HG02571 (cell line): ENCODE data around the gene EPB41L1.

ENCODE experiments used
- ATAC-seq: cut with Tn5 transposase; IDR thresholded peaks from one replicate; pipeline ENCODE4 v1.9.1; 2021; ENCODE audit warnings: mild to moderate bottlenecking, moderate library complexity; ENCODE audit not compliant: unreplicated experiment

The EPB41L1 gene

DNA sequence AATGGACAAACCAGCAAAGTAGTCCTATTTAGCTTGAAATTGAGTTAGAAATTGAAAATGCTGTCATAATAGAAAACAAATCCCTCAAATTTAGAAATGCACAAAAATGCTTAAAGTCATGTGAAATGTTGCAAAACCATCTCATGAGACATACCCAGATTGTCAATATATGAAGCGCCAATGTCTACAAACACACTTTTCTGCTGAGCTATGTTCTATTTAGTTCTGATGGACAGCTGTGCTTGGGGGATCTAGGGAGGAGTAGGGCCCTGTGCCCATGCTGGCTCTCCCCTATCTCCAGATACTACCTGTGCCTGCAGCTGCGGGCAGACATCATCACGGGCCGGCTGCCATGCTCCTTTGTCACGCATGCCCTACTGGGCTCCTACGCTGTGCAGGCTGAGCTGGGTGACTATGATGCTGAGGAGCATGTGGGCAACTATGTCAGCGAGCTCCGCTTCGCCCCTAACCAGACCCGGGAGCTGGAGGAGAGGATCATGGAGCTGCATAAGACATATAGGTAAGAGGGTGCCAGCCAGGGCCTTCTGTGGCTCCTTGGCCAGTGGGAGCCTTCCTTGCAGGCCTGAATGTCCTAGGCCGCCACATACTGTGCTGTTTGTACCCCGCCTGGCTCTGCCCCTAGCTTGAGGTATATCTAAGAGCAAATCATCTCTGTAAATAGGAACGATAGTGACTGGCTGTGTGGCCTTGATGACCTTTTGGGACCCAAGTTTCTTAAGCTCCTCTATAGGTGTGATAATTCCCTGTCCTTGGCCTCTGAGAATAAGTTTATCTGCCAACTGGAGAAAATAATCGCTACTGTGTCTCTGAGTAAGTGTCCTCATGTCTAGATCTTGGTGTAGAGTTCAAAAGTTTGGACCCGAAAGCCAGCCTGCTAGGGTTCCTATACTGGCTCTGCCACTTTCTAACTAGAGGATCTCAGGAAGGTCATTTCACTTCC, 30.6 kb downstream of the EPB41L1 start:
- no peak for ATAC-seq

DNA sequence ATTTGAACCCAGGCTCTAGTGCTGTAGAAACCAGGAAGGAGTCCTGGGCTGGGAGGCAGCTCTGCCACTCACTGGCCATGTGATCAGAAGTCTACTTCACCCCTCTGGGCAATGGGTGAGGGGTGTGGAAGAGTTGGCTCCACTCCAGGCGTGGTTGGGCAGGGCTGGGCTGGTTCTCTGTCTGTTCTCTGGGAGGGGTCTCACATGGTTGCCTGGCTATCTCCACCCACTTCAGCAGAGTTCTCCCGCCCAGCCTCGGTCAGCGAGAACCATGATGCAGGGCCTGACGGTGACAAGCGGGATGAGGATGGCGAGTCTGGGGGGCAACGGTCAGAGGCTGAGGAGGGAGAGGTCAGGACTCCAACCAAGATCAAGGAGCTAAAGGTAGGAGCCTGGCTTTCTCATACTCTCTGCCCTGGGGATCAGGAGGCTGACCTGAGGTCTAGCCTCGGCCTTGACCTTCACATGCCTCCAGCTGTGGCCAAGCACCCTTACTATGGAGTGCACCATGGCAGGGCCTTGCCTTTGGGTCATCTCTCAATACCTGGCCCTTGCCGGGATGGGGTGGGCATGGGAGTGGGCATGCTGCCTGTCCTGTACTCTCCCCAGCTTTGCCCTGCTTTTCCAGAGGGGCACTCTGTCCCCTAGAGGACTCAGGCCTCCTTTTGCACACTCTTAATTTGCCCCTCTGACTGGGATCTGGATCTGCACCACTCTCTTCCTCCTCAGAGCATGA, 39.6 kb downstream of the EPB41L1 start:
- no peak for ATAC-seq

DNA sequence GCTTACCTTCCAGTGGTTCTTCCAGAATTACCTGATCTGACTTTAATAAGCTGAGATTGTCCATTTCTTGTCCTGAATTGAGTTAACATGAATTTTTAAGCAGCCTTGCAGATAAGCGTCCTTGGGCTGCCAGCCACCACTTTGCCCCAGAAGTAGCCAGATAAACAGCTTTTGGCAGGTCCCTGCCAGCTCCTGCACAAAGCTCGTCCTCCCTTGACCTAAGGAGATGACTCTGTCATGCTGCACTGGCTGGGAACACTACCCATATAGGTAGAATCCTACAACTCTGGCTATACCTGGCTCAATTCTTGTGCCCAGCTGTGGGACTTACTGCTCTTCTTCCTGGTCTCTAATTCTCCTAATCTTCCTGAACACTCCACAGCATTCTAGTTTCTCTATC, 42.1 kb downstream of the EPB41L1 start:
- no peak for ATAC-seq

DNA sequence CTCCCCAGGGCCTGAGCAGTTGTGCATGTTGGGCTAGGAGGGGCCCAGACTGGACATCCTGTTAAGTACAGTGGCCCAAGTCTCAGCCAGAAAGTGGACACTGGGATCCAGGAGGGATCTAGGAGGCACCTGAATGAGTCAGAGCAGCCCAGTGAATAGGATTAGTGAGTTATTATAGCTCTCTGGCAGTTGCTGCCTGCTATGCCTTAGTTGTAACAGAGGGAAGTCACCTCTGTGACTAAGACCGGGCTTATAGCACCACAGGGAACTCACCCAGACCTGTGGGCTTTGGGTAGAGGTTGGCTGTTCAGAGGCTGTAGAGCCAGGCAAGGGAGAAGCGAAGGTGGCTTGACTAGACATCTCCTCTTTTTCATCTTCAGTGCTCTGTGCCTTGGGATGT, 42.7 kb downstream of the EPB41L1 start:
- ATAC-seq: no peak

DNA sequence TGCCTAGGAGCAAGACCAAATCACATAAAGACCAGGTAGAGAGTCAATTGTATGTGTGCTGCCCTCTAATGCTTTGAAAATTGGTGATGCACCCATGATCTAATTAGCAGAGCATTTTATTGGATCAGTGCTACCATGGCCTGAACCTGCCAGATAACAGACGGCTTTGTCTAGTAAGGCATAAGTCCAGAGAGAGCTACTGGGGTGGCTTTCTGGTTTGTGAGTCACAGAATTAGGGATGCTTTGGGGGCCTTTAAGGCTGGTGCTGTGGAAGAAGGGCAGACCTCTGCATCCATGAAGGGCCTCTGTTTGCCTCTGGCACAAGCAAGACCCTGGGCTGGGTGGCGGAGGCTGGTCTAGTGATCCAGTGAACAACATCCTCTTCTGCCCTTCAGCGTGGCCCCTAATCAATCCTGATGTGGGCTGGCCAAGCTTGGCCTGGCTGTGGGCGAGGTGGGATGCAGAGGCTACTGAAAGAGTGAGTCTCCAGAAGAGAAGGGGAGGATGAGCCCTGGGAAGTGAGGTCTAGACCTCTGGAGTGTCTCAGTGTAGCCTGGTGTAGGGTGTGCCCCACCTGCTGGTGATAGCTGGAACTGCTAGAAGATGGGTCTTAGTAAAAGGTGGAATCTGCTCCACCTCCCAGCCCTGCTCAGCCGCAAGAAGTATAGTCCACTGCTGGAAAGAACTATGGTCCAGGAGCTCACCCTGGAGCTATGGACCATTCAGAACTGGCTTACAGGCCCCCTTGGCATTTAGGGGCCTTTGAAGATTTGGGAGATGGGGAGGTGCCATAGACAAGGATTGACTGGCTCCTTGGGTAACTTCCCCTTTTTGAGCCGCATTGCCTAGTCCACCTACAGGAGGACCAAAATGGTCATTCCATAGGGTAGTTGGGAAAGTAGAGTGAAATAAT, 45.1 kb downstream of the EPB41L1 start:
- ATAC-seq: no peak

DNA sequence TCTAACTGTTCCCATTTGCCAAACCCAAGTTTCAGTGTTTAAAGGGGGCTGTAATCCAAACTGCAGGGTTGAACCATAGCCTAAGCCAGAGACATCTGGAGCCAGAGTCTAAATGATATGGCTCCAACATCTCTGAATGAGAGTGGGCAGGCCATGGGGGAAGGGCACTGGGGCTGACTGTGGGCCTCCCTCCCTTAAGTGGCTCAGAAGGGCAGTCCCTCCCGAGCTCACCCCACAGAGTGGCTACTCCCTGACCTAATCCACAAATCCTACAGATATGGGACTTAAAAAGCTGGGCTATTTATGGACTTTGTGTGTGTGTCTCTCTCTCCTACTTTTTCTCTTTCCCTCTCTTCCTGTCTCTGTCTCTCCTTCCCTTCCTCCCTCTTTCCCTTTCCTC, 45.9 kb downstream of the EPB41L1 start:
- no peak for ATAC-seq

DNA sequence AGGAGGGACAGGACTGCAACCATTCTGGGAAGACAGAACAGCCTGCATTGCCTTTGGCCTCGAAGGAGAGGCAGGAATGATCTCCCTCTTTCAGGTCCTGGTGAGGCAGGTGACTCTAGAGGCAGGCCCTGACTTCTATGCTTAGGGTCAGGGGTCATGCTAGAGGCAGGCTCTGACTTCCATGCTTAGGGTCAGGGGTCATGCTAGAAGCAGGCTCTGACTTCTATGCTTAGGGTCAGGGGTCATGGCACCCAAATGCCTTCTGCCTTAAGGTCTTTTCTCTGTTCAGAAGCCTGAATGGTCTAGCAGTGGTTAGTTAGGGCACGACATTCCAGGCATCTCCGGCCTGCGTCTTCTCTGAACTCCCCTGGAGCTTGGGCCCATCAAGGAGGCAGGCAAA, 46.7 kb downstream of the EPB41L1 start:
- ATAC-seq: no peak

DNA sequence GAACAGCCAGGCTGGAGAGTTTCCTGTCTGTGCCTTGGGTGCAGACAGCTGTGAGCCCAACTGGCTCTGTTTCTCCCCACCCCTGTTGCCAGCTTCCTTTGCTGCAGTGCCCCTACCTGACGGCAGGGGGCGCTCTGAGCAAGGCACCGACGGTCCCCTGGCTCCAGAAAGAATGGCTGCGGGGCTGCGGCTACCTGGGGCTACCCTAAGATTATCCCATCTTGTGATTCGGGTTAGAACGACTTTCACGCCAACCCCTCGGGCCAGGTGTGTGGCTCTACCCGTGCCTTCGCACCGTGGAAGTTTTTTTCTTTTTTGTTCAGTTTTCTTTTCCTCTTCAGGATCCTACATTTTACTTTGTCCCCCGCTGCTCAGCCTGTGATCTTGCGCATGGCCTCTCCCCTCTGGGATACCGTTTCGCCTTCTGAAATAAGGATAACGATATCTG, 48.4 kb downstream of the EPB41L1 start:
- no peak for ATAC-seq

DNA sequence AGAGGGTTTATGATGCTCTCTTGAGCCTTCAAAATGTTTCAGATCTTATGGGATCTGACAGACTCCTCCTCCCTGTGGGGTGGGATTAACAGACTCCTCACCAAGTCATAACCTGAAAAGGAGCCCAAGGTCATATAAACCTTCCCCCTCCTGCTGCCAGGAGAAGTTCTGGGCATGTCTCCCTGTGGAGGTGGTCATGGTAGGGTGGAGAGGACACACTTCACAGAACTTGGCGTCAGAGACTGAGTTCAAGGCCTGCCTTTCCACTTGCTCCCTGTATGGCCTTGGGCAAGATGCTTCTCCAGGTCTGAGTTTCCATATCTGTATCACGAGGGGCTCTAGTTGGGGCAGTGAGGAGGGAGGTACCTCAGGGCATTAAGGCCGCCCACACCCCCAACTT, 49.3 kb downstream of the EPB41L1 start:
- no peak for ATAC-seq

DNA sequence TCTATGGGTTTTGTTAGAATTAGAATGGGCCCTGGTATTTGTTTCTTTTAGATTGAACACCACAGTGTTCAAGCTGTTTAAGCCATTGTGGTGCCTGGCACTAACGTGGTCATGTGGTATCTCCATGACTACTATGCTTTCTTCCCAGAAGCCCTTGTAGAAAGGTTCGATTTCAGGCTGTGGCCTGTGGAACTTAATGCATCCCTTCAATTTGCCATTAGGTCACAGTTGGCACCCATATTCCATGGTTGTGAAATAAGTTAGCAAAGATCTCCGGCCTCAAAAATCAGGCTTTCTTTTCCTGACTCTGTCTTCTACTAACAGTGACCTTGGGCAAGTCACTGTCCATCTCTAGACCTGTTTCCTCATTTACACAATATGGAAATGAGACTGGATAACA, 50.5 kb downstream of the EPB41L1 start:
- ATAC-seq: no peak

DNA sequence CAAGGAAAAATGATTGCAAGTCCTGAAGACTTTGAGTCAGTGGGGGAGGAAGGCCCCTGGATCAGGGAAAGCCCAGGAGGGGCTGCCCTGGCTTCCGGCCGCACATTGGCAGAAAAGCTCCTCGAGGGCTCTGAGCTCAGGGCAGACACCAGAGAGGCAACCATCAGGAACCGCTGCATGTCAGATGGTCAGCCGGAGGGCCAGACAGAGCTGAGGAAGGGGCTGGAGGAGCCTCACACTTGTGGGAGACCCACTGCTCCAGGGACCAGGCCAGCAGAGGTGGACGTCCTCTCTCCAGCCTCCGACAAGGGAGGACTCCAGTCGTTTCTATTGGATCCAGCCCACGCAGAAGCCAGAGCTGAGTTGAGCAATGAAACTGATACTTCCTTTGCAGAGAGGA, 51.5 kb downstream of the EPB41L1 start:
- no peak for ATAC-seq

DNA sequence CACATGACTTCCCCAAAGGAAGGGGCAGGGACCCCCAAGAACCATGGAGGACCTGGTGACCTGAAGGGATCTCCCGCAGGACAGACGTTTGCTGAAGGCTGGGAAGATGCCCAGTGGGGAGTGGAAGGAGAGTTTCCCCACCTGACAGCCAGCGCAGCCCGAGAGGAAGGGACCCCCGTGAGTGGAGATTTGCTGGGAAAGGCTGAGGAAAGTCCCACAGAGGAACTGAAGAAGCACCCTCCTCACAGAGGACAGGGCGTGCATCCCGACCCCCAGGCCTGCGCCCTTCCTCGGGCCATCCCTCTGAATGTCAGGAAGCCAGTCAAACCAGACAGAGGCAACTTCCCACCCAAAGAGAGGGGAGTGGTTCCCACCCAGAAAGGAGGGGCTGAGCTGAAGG, 52.1 kb downstream of the EPB41L1 start:
- no peak for ATAC-seq

DNA sequence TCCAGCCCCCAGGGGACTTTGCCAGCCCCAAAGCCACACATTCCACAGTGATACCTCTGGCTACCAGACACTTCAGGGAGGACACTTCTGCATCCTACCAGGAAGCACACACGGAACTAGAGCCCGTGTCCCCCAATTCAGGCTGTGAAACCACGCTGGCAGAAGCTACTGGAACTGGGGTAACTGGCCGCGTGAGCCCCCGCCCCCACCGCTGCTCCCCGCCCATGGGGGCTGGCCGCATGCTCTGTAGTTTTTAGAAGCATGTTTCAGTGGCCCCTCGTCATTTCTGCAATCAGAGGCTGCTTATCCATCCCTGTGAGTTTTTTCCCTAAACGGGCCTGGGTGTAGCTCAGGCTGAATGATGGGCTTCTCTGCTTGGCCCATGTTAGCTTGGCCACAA, 53.1 kb downstream of the EPB41L1 start:
- no peak for ATAC-seq

DNA sequence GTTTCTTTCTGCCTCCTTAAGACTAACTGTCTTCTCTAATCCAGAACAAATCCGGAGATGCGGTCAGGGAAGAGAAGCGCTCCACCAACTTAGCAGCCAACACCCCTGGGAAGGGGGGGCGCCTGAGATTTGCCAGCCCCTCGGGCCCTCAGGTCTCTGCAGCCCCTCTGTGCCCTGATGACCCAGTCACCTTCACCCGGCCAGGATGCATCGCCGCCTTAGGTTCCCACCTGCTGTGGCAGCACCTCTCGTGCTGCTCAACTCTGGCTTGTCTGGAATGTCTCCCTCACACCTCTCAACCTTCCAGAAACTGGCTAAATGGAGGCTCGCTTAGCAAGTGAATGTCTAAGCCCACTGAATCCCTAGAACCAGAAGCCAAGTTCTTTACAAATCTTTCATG, 53.7 kb downstream of the EPB41L1 start:
- no peak for ATAC-seq

DNA sequence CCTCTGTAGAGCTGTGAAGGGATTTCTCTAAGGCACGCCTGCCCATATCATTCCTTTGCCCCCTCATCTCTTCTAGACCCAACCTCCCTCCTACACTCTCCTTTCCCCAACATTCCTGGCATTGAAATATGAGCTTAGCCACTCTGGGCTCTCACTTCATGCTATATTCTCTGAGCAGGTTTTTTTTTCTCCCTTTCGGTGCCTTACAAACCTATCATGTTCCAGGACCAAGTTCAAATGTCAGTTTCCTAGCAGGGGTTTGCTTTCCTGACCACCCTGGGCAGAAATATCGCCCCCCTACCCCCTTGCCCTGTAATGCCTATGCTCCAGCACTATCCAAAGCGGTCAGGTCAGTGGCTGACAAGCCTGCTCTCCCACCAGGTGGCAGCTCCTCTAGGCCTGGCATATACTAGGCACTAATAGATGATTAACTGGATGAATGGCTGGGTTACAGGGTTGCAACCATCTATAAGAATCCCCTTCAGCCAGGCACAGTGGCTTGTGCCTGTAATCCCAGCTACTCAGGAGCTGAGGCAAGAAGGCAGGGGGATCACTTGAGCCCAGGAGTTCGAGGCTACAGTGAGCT, 56.0 kb downstream of the EPB41L1 start:
- ATAC-seq: no peak

DNA sequence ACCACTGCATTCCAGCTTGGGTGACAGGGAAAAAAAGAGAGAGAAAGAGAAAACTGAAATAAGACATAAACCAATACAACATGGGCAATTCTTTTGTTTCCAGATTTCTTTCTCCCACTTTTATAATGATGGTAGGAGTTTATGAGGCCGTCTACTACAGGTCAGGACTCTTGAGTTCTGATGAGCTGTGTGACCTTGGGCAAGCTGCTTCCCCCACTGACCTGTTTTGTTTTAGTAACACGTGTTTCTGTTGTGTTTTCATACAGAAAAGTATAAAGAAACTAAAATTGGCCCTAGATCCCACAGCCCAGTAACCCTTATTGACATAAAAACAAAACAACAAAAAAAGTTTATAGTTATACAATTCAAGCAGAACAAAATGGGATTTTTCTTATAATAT, 58.8 kb downstream of the EPB41L1 start:
- ATAC-seq: no peak

DNA sequence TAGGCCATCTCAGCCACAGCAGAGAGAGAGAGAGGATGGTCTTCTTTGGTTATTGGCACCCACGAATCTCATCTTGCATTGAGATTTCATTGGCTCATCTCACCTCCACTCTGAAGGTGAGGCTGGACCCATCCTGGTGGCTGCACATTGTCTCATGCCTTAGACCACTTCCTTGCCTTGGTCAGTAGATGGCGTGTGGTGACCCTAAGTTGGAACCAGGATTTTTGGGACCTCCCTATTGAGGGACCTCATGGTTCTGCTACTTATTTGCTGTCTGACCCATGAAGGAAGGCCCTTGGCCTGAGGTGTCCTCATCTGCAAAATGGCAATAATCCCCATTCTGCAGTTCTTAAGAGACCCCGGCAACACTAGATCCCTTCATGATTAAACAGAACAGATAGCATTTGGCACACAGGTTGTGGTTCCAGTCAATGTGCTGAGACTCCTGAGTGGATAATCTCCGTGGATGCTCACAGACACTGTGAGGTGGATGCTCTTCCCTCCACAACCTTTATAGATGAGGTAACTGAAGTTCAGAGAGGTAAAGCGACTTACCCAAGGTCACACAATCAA, 60.2 kb downstream of the EPB41L1 start:
- ATAC-seq: no peak

DNA sequence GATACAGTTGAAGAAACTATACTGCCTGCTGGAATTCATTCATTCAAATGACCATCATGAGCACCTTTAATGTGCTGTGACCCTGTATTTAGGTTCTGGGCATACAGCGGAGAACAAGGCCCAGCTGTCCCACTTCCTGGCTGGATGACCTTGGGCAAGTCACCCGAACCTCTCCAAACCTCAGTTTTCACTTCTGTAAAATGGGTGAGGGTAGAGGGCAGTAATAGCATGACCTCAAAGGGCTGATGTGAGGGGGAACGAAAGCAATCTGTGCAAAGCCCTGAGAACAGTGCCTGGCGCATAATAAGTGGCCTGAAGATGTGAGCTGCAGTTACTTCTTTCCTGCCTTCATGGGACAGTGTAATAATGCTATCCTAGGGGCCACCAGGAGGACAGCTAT, 61.2 kb downstream of the EPB41L1 start:
- ATAC-seq: no peak

DNA sequence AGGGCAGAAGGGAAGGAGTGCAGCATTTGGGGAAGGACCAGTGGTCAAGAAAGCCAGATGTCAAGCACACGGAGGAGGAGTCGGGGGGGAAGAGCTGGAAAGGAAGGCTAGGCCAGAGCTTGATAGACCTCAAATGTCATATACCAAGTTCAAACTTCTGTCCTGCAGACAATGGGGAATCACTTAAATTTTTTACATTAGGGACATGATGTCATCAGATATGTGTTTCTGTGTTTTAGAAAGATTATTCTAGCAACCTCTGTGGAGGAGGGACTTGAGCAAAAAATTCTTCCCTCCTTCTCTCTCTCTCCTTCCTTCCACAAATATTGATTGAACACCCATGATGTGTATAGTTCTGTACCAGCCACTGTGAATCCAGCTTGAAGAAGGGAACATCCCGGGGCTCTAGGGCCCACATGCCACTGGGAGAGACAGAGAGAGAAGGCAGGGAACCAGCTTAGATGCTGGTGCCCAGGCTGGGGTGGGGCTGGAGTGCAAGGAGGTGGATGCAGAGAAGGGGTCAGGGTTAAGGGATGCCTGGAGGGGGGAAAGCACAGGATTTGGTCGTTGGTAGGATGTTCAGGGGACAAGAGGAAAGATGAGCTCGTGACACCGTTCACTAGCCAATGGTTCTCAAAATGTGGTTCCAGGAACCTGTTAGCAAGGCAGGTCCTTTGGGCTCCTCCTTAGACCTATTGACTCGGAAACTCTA, 61.9 kb downstream of the EPB41L1 start:
- no peak for ATAC-seq

DNA sequence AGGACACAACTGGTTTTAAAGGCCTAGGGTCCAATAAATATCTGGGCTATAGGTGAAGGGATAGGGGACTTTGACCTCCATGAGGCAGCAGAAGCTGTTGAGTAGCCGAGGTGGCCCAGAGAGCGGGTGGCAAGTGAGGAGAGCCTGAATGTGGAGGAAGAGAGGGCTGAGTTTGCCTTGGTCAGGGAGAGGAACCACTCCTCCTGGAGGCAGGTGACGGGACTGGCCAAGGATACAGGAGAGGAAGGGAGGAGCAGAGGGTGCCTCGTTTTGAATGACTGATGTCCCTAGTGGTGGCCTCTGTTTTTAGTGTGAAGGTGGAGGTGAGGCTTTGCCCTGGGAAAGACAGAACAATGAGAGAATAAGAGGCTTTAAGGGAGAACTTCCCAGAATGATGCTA, 62.7 kb downstream of the EPB41L1 start:
- no peak for ATAC-seq
